HG02981 (cell line): ENCODE measurements around the gene CPLX3.

Experiments used
- ATAC-seq: cut with Tn5 transposase; IDR thresholded peaks from one replicate; pipeline ENCODE4 v1.9.1; 2021; ENCODE audit warnings: mild to moderate bottlenecking, moderate library complexity; ENCODE audit not compliant: unreplicated experiment

The CPLX3 gene

GRCh38 chr15:74802290-74802689, 24.1 kb upstream of the CPLX3 start:
- no peak for ATAC-seq

- ATAC-seq, result no peak
Measured at GRCh38 chr15:74802862-74803447, 23.5 kb upstream of the CPLX3 start.

- no peak for ATAC-seq
Measured at GRCh38 chr15:74804935-74805334, 21.5 kb upstream of the CPLX3 start.

- no peak for ATAC-seq
Measured at GRCh38 chr15:74807282-74807681, 19.1 kb upstream of the CPLX3 start.

GRCh38 chr15:74808078-74808839, 18.2 kb upstream of the CPLX3 start:
- no peak for ATAC-seq

GRCh38 chr15:74808840-74809229, 17.6 kb upstream of the CPLX3 start:
- ATAC-seq, result no peak

GRCh38 chr15:74809242-74809641, 17.2 kb upstream of the CPLX3 start:
- ATAC-seq, result no peak

GRCh38 chr15:74809956-74810355, 16.5 kb upstream of the CPLX3 start:
- ATAC-seq, result no peak

GRCh38 chr15:74812533-74812932, 13.9 kb upstream of the CPLX3 start, which contains the start of gene LMAN1L:
LMAN1L (plus strand) TSS chr15:74812835; CDS start chr15:74812855, 20 bp downstream.
- ATAC-seq, result no peak

- ATAC-seq, result no peak
Measured at GRCh38 chr15:74815121-74815934, 11.1 kb upstream of the CPLX3 start.

GRCh38 chr15:74815961-74816360, 10.5 kb upstream of the CPLX3 start:
- no peak for ATAC-seq

- no peak for ATAC-seq
Measured at GRCh38 chr15:74816624-74817369, 9.6 kb upstream of the CPLX3 start.

- ATAC-seq, result no peak
Measured at GRCh38 chr15:74817370-74817737, 9.1 kb upstream of the CPLX3 start.

- no peak for ATAC-seq
Measured at GRCh38 chr15:74820056-74820455, 6.4 kb upstream of the CPLX3 start.

- peak; percentile 70 for ATAC-seq
Measured at GRCh38 chr15:74821091-74821789, 5.2 kb upstream of the CPLX3 start.

GRCh38 chr15:74821790-74822158, 4.7 kb upstream of the CPLX3 start:
- ATAC-seq, result no peak

GRCh38 chr15:74822233-74822632, 4.2 kb upstream of the CPLX3 start:
- ATAC-seq, result no peak

GRCh38 chr15:74823324-74823723, 3.1 kb upstream of the CPLX3 start:
- no peak for ATAC-seq

GRCh38 chr15:74824976-74825375, 1.5 kb upstream of the CPLX3 start:
- ATAC-seq, result no peak

GRCh38 chr15:74825866-74826265, 561 bp upstream of the CPLX3 start:
- no peak for ATAC-seq

- ATAC-seq, result no peak
Measured at GRCh38 chr15:74826921-74827320, 494 bp downstream of the CPLX3 start.
